PFSK-1 (cell line): ENCODE data around the gene RPN1.

Experiments used
- FOXP2 ChIP-seq: optimal IDR thresholded peaks from 2 replicates; pipeline ENCODE3; 2011; ENCODE audit warnings: borderline replicate concordance, control low read depth, inconsistent platforms; ENCODE audit not compliant: insufficient read depth; ENCODE audit errors: extremely low read length, extremely low read depth
- POLR2AphosphoS5 ChIP-seq: IDR thresholded peaks from 2 replicates; pipeline ENCODE4 v1.6.1; 2012; ENCODE audit warnings: low read depth, mild to moderate bottlenecking, control low read depth, low read length, moderate library complexity
- SIN3A ChIP-seq: IDR thresholded peaks from 2 replicates; pipeline ENCODE4 v1.6.1; 2012; ENCODE audit warnings: mild to moderate bottlenecking, low read length, moderate library complexity, borderline replicate concordance; ENCODE audit not compliant: insufficient read depth
- TAF1 ChIP-seq: IDR thresholded peaks from 2 replicates; pipeline ENCODE4 v1.6.1; 2012; ENCODE audit warnings: low read length, control low read depth, borderline replicate concordance; ENCODE audit not compliant: insufficient read depth
- TF ChIP-seq, protein P1 (sequence below), 2 experiments: IDR thresholded peaks; 2 replicates each; pipeline versions ENCODE4 v1.6.1 to v1.8.0; 2011 to 2012; ENCODE audit warnings: low read depth in 2 of 2, low read length in 2 of 2, control low read depth in 1 of 2, inconsistent platforms in 1 of 2, mild to moderate bottlenecking in 1 of 2, moderate library complexity in 1 of 2; ENCODE audit not compliant: insufficient read depth in 1 of 2

Gene RPN1

DNA sequence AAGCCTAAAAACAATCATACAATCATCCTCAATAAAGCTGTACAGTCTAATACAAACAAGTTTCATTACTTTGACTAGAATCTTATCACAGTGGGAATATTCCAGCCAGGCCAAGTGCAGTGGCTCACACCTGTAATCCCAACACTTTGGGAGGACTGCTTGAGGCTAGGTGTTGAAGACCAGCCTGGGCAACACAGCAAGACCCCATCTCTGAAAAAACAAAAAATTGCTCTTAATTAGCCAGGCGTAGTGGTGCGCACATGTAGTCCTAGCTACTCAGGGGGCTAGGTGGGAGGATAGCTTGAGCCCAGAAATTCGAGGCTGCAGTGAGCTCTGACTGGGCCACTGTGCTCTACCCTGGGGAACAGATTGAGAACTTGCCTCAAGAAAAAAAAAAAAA is 3.3 kb downstream of the RPN1 start:
- TF ChIP-seq POLR2AphosphoS5: no peak
- no peak for TF ChIP-seq SIN3A
- TF ChIP-seq FOXP2: no peak
- TF ChIP-seq TAF1: no peak
- TF ChIP-seq, protein P1, sequence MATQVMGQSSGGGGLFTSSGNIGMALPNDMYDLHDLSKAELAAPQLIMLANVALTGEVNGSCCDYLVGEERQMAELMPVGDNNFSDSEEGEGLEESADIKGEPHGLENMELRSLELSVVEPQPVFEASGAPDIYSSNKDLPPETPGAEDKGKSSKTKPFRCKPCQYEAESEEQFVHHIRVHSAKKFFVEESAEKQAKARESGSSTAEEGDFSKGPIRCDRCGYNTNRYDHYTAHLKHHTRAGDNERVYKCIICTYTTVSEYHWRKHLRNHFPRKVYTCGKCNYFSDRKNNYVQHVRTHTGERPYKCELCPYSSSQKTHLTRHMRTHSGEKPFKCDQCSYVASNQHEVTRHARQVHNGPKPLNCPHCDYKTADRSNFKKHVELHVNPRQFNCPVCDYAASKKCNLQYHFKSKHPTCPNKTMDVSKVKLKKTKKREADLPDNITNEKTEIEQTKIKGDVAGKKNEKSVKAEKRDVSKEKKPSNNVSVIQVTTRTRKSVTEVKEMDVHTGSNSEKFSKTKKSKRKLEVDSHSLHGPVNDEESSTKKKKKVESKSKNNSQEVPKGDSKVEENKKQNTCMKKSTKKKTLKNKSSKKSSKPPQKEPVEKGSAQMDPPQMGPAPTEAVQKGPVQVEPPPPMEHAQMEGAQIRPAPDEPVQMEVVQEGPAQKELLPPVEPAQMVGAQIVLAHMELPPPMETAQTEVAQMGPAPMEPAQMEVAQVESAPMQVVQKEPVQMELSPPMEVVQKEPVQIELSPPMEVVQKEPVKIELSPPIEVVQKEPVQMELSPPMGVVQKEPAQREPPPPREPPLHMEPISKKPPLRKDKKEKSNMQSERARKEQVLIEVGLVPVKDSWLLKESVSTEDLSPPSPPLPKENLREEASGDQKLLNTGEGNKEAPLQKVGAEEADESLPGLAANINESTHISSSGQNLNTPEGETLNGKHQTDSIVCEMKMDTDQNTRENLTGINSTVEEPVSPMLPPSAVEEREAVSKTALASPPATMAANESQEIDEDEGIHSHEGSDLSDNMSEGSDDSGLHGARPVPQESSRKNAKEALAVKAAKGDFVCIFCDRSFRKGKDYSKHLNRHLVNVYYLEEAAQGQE (IDR thresholded peaks at IDR 0.05; ENCODE audit: insufficient read depth in 1 of 2, low read depth in 2 of 2, low read length in 2 of 2): no peak

- no peak for TF ChIP-seq TAF1
- TF ChIP-seq FOXP2: no peak
- no peak for TF ChIP-seq SIN3A
Measured at GRCh38 chr3:128634075-128634611, 16.5 kb downstream of the RPN1 start.

GRCh38 chr3:128632301-128632700 is 18.3 kb downstream of the RPN1 start:
- TF ChIP-seq POLR2AphosphoS5 (no peak), FOXP2 (no peak), SIN3A (no peak), TAF1 (no peak)
- TF ChIP-seq, protein P1 (IDR thresholded peaks at IDR 0.05; ENCODE audit: insufficient read depth in 1 of 2, low read depth in 2 of 2, low read length in 2 of 2): no peak

DNA sequence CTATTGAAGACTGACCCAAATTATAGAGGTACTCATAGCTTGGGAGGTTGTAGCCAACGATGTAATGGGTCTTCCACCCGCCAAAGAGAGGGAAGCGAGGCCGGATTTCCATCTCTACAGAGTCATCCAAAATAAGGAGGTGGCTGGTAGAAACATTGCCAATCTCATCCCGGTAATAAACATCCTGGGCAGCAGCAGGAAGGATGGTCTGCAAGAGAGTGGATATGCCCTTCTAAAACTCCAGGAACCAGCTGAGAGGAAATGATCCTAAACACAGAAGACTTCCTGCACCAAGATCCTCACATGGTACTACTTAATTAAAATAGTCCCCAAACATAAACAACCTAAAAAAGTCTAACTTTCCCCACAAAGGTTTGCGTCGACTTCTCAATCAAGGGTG is 20.7 kb downstream of the RPN1 start:
- TF ChIP-seq POLR2AphosphoS5 (no peak), SIN3A (no peak), TAF1 (no peak), FOXP2 (no peak)
- TF ChIP-seq, protein P1 (IDR thresholded peaks at IDR 0.05; ENCODE audit: insufficient read depth in 1 of 2, low read depth in 2 of 2, low read length in 2 of 2): no peak

GRCh38 chr3:128625409-128625945 is 25.1 kb downstream of the RPN1 start:
- TF ChIP-seq FOXP2 (no peak), TAF1 (no peak), POLR2AphosphoS5 (no peak), SIN3A (no peak)
- TF ChIP-seq, protein P1 (IDR thresholded peaks at IDR 0.05; ENCODE audit: insufficient read depth in 1 of 2, low read depth in 2 of 2, low read length in 2 of 2): no peak
